ENCODE data around the gene PIK3C3.
"Not testable (repeated sequence)": the region's sequence is repeated elsewhere in the genome, so short reads cannot be mapped to it uniquely, and the experiment has no call there.

The PIK3C3 gene

GRCh38 chr18:42025974-42026625, 71.1 kb downstream of the PIK3C3 start:
- no peak for FAIRE-seq

DNA sequence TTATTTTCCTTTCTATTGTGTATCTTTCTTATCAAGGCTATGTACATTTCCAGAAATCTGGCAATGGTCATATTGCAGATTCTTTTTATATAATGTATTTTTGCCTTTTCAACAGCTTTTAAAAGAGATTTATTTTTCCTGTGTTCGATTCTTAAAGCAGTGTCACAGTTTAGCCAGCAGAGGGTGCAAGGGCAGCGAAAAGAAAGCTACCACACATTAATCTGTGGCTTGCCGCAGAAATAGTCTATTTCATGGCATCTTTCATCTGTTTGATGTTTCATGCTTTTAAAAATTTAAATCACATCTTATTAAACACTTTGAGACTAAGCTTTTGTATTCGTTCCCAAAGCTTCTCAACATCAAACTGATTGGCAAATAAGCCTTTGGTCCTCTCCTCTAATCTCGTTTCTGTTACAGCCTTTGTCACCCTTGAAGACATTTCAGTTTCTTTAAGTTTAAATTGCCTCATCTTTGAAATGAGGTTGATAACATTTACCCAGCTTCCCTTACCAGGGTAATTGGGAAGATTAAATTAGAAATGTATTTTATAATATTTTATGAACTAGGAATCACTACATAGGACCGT, 73.3 kb downstream of the PIK3C3 start:
- FAIRE-seq: peak; percentile 75

DNA sequence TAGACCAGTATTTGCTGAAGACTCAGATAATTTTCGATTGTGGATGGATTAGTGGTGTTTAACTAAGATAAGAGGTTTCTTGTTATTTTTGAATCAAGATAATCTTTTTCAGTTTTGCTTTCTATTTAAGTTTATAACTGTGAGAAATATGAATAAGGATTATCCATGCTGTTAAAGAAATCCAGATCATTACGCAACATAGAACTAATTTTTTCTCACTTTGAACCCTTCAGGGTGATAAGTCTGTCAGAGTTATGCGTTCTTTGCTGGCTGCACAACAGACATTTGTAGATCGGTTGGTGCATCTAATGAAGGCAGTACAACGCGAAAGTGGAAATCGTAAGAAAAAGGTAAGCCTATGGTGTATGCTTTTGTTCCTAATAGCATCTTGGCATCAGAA, 74.1 kb downstream of the PIK3C3 start:
- FAIRE-seq: no peak

GRCh38 chr18:42030586-42031182, 75.7 kb downstream of the PIK3C3 start:
- no peak for FAIRE-seq

- FAIRE-seq: no peak
Measured at GRCh38 chr18:42032447-42032846, 77.4 kb downstream of the PIK3C3 start.

DNA sequence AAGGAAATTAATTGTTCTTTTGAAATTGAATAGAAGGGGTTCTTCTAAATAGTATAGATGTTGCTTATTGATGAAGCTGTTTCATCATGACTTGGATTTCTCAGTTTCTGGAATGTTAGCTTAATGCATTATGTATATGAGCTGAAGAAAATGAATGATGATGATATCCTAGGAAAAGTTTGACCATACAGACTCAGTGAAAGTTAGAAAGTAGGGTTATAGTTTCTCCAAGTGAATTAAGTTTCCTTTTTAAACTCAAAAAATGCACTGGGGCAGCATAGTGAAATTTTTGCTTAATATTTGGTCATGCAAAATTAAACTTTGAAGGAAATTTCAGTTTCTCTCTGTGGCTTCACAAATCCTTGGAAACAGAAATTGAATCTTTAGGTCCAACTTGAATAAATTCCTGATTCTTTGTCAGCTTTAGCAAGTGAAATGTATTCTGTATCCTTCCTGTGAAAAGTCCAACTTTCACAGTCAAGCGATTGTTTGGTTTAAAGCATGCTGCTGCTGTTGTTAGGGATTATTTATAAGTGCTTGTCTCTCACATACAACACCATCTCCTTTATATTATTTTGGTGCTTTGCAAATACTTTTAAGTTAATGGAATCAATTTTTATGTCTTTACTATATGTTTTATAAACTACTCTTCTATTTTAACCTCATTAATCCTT, 78.2 kb downstream of the PIK3C3 start:
- FAIRE-seq: no peak

GRCh38 chr18:42038936-42039335, 83.9 kb downstream of the PIK3C3 start:
- FAIRE-seq: no peak

- FAIRE-seq: no peak
Measured at GRCh38 chr18:42039396-42039795, 84.4 kb downstream of the PIK3C3 start.

DNA sequence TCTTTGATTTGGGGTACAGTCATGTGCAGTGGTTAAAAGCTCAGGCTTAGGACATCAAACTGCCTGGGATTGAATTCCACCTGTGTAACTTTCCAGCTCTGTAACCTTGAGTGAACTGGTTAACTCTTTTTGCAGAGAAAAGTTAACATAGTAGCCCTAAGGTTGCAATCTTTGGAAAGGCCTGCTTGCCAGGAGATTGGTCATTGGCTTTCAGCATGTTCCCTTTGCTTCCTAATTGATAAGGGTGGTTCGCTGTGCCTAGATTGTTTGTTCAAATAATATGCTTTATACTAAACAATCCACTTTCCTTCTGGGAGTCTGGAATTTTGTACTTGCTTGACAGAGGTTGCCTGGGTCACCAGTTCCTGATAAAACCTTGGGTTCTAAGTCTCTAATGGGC, 86.8 kb downstream of the PIK3C3 start:
- no peak for FAIRE-seq

DNA sequence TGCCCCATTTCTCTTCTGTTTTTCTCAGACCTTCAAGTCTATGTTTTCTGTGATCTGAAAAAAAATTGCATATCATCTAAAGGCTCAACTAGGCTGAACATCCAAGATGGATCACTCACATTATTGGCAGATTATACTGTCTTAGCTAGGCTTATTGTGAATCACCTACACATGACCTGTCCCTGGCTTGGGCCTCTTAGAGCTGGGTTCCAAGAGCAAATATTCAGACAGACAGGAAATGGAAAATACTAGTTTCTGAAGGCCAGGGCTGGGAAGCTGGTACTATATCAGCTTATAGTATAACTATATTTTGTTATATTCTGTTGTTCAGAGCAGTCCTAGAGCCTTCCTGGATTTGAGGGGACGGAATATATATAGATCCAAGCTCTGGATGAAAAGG, 90.3 kb downstream of the PIK3C3 start:
- no peak for FAIRE-seq

DNA sequence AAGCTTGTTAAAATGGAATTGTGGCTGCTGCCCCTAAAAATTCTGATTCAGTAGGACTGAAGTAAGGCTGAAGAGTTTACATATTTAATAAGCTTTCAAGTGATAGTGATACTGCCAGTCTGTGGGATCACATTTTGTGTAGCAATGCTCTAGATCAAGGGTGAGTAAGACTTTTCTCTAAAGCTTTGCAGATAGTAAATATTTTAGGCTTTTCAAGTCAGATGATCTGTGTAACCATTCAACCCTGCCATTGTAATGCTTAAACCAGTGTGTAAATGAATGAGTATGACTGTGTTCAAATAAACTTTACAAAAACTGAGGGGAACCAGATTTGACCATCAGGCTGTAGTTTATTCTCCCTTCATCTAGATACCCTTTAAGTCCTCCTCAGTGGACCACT, 92.7 kb downstream of the PIK3C3 start:
- FAIRE-seq: no peak

DNA sequence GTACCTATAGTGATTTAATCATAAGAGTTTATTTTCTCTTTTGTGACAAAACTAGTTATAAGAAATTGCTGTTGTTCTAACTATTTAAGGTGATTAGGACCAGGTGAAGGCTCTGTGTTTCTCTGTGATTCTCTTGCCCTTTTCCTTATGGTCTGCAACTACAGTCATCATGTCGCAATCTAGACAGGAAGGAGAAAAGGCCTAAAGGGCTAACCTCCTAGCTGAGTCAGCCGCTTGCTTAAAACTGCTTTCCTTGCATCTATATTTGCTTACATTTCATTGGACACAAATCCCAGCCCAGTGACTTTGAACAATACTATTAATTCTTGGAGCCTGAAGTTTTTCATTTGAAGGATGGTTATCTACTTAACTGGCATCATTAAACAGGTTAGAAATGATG, 93.1 kb downstream of the PIK3C3 start:
- no peak for FAIRE-seq

DNA sequence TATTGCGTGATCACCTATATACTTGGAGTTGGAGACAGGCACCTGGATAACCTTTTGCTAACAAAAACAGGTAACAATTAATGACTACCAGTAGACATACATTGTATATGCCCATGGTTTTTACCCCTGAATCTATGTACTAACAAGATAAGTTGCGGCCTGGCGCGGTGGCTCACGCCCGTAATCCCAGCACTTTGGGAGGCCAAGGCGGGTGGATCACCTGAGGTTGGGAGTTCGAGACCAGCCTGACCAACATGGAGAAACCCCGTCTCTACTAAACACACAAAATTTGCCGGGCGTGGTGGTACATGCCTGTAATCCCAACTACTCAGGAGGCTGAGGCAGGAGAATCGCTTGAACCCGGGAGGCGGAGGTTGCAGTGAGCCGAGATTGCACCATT, 94.5 kb downstream of the PIK3C3 start:
- not testable (repeated sequence) for FAIRE-seq

- FAIRE-seq: no peak
Measured at GRCh38 chr18:42051411-42051810, 96.4 kb downstream of the PIK3C3 start.

GRCh38 chr18:42052122-42052708, 97.2 kb downstream of the PIK3C3 start:
- FAIRE-seq: peak; percentile 56

- FAIRE-seq: peak; percentile 89
Measured at GRCh38 chr18:42053188-42053781, 98.3 kb downstream of the PIK3C3 start.

DNA sequence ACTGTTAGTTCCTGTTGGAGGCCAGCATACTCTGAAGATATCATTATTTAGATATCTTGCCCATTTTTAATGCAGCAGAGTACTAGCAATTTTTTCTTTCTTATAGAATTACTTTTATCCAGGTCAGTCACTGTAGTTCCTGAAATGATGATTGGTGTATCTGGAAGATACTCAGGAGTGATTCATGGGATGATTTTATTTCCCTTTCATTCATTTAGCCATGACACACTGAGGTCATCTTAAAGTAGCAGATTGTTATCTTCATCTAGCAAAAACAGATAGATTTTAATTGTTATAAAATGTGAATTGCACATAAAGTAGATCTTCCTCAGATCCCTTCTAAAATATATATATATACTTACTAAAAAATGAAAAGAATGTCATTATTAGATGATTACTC, 109.1 kb downstream of the PIK3C3 start:
- no peak for FAIRE-seq

- FAIRE-seq: no peak
Measured at GRCh38 chr18:42067518-42067917, 112.5 kb downstream of the PIK3C3 start.

- FAIRE-seq: no peak
Measured at GRCh38 chr18:42068030-42068429, 113.0 kb downstream of the PIK3C3 start.

DNA sequence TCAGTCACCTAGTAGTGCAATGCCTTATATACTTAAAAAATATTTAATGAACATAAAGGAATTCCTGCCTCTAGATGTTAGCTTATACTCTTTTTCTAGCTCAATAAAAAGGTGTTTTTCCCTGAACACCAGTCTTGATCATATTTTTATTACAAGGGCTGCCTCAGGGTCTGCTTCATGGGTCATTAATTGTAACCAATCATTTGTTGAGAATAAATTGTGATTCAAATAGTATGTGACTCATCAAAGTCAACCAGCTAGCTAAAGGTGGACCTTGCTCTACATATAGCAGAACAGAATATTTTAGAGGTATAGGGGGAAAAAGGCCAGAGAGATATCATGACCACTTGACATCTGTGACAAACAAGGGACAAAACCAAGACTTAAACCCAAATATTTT, 114.0 kb downstream of the PIK3C3 start:
- FAIRE-seq: no peak

GRCh38 chr18:42072407-42072806, 117.4 kb downstream of the PIK3C3 start:
- no peak for FAIRE-seq

DNA sequence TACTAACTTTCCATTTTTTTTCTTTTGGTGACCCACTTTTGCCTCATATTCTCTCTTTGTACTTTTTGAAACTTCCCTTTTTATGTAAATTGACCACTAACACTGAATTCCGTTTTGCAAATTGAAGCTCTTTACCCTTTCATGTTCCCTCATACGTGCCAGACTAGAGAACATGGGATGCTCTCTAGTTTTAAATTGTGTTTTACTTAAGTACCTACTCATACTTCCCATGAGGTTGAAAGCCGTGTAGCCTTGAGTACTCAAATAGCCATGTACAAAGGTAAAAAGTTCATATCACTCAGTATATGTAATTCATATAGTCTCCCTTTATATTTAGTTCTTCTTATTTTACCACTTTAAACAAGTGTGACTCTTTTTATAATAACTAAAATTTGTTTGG, 119.7 kb downstream of the PIK3C3 start:
- FAIRE-seq: no peak

DNA sequence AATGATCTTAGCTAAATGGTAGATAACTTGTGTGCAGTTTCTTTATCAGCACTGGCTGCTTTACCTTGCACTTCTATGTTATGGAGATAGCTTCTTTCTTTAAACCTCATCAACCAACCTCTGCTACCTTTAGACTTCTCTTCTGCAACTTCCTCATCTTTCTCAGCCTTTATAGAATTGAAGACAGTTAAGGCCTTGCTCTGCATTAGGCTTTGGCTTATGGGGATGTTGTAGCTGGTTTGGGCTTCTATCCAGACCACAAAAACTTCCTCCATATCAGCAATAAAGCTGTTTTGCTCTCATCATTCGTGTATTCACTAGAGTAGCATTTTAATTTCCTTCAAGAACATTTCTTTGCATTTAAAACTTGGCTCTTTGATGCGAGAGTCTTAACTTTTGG, 123.7 kb downstream of the PIK3C3 start:
- FAIRE-seq: no peak

Data from TTC549 (cell line).